IMR-90 (cell line): ENCODE data around the gene CLSTN3. TPM values are rescaled to one million over a fixed set of nuclear protein-coding genes. Genes with fewer than 3 reads are reported as not detected.
A peak's percentile ranks its signal among the peaks of the same experiment; 100 is the strongest.

Experiments
- ATAC-seq: fragments of 200-7000 bp; cut with Tn5 transposase; 2 replicates; pipeline ENCODE4 v1.9.1; 2020; ENCODE audit warnings: low read depth, mild to moderate bottlenecking, moderate library complexity
- BruUV-seq: library from RNA; stranded (reverse); fragments of 400-500 nt; replicated peaks from 2 replicates; lab custom pipeline; 2021; lab: Mats Ljungman, UMichigan
- CTCF ChIA-PET: fragments of 300-600 bp; formaldehyde crosslinking; extraction: SDS; loops from one replicate; lab custom pipeline; 2021; ENCODE audit warnings: antibody characterized with exemption; lab: Yijun Ruan, JAX
- POLR2A ChIA-PET: fragments of 300-600 bp; sonication (Branson Sonifier 250); formaldehyde crosslinking; loops from one replicate; lab custom pipeline; 2022; ENCODE audit warnings: antibody characterized with exemption; ENCODE audit not compliant: unreplicated experiment; lab: Charles Lee
- DNase-seq: peaks from one replicate; pipeline ENCODE4 v3.0.0; 2013
- H2AFZ ChIP-seq: replicated peaks from 2 replicates; pipeline ENCODE3; 2013; ENCODE audit warnings: low read length, mild to moderate bottlenecking; ENCODE audit not compliant: poor library complexity
- H2AK5ac ChIP-seq: 2 replicates; pipeline ENCODE4 v1.6.1; 2013; ENCODE audit warnings: low read depth, low read length, inconsistent platforms
- H2AK9ac ChIP-seq: replicated peaks from 2 replicates; pipeline ENCODE3; 2013; ENCODE audit warnings: mild to moderate bottlenecking, low read depth, low read length, moderate library complexity; ENCODE audit not compliant: poor library complexity
- H2BK120ac ChIP-seq: 2 replicates; pipeline ENCODE4 v1.6.1; 2013; ENCODE audit warnings: low read depth, low read length, inconsistent platforms
- H2BK15ac ChIP-seq: 3 replicates; pipeline ENCODE4 v1.6.1; 2013; ENCODE audit warnings: low read depth, low read length, inconsistent platforms
- H2BK20ac ChIP-seq: 2 replicates; pipeline ENCODE4 v1.6.1; 2013; ENCODE audit warnings: low read depth, mild to moderate bottlenecking, inconsistent platforms, low read length, moderate library complexity
- H2BK5ac ChIP-seq: 2 replicates; pipeline ENCODE4 v1.6.1; 2013; ENCODE audit warnings: mild to moderate bottlenecking, low read depth, low read length, inconsistent platforms; ENCODE audit not compliant: poor library complexity, severe bottlenecking
- H3K14ac ChIP-seq: replicated peaks from 2 replicates; pipeline ENCODE4 v1.6.1; 2013; ENCODE audit warnings: low read depth, low read length, inconsistent platforms
- H3K18ac ChIP-seq: 2 replicates; pipeline ENCODE4 v1.6.1; 2013; ENCODE audit warnings: low read depth, low read length, control low read depth
- H3K23ac ChIP-seq: 2 replicates; pipeline ENCODE4 v1.6.1; 2013; ENCODE audit warnings: low read depth, low read length, inconsistent platforms
- H3K27ac ChIP-seq: 2 replicates; pipeline ENCODE4 v1.5.1; 2013; ENCODE audit warnings: mild to moderate bottlenecking, control low read depth, low read length; ENCODE audit not compliant: insufficient read depth
- H3K27me3 ChIP-seq: 2 replicates; pipeline ENCODE4 v1.6.1; 2013; ENCODE audit warnings: low read length; ENCODE audit not compliant: control insufficient read depth, insufficient read depth
- H3K36me3 ChIP-seq: 2 replicates; pipeline ENCODE4 v1.6.1; 2013; ENCODE audit warnings: low read length, mixed read lengths; ENCODE audit not compliant: control insufficient read depth, insufficient read depth
- H3K4ac ChIP-seq: 2 replicates; pipeline ENCODE4 v1.6.1; 2013; ENCODE audit warnings: low read depth, low read length, inconsistent platforms
- H3K4me1 ChIP-seq: 2 replicates; pipeline ENCODE4 v1.6.1; 2013; ENCODE audit warnings: low read length, mixed read lengths; ENCODE audit not compliant: control insufficient read depth, insufficient read depth
- H3K4me2 ChIP-seq: 2 replicates; pipeline ENCODE4 v1.6.1; 2013; ENCODE audit warnings: low read depth, mild to moderate bottlenecking, control low read depth, low read length, moderate library complexity
- H3K4me3 ChIP-seq: 2 replicates; pipeline ENCODE4 v1.5.1; 2013; ENCODE audit warnings: low read depth, mild to moderate bottlenecking, control low read depth, low read length, moderate library complexity; ENCODE audit not compliant: insufficient read depth
- H3K56ac ChIP-seq: 2 replicates; pipeline ENCODE4 v1.6.1; 2013; ENCODE audit warnings: low read length, inconsistent platforms; ENCODE audit not compliant: insufficient read depth; ENCODE audit errors: extremely low read depth
- H3K79me1 ChIP-seq, 2 experiments: 2 replicates each; pipeline ENCODE4 v1.6.1; 2013; ENCODE audit warnings: low read length in 2 of 2, inconsistent platforms in 1 of 2, low read depth in 1 of 2
- H3K9ac ChIP-seq: 2 replicates; pipeline ENCODE4 v1.6.1; 2013; ENCODE audit warnings: low read depth, low read length, control low read depth
- H3K9me1 ChIP-seq: 2 replicates; pipeline ENCODE4 v1.6.1; 2013; ENCODE audit warnings: low read length, inconsistent platforms; ENCODE audit not compliant: insufficient read depth
- H3K9me3 ChIP-seq: 2 replicates; pipeline ENCODE4 v1.6.1; 2013; ENCODE audit warnings: low read length; ENCODE audit not compliant: control insufficient read depth, insufficient read depth
- H4K20me1 ChIP-seq: 2 replicates; pipeline ENCODE4 v1.6.1; 2013; ENCODE audit warnings: low read length, inconsistent platforms; ENCODE audit not compliant: insufficient read depth
- H4K5ac ChIP-seq: 2 replicates; pipeline ENCODE4 v1.6.1; 2013; ENCODE audit warnings: mild to moderate bottlenecking, low read depth, low read length, control low read depth
- H4K8ac ChIP-seq, 2 experiments: 2 replicates each; pipeline ENCODE4 v1.6.1; 2013; ENCODE audit warnings: low read depth in 2 of 2, low read length in 2 of 2, control low read depth in 1 of 2, inconsistent platforms in 1 of 2
- H4K91ac ChIP-seq: 2 replicates; pipeline ENCODE4 v1.6.1; 2013; ENCODE audit warnings: low read depth, low read length, inconsistent platforms; ENCODE audit not compliant: insufficient read depth
- CHD1 ChIP-seq: IDR thresholded peaks from 2 replicates; pipeline ENCODE4 v1.6.1; 2012; ENCODE audit warnings: low read depth, low read length, improper control_type of control experiment
- CTCF ChIP-seq: conservative IDR thresholded peaks from 2 replicates; pipeline ENCODE4 v1.5.1; 2012; ENCODE audit warnings: mild to moderate bottlenecking, low read depth, low read length, improper control_type of control experiment
- ELK1 ChIP-seq: fragments of 150-350 bp; IDR thresholded peaks from 2 replicates; pipeline ENCODE4 v1.6.1; 2016; ENCODE audit warnings: low read depth, mild to moderate bottlenecking, low read length, moderate library complexity, borderline replicate concordance
- MAZ ChIP-seq: IDR thresholded peaks from 2 replicates; pipeline ENCODE4 v1.6.1; 2012; ENCODE audit warnings: low read depth, mild to moderate bottlenecking, low read length, improper control_type of control experiment, moderate library complexity, borderline replicate concordance
- MXI1 ChIP-seq: IDR thresholded peaks from 2 replicates; pipeline ENCODE4 v1.6.1; 2012; ENCODE audit warnings: low read depth, mild to moderate bottlenecking, low read length, moderate library complexity, borderline replicate concordance
- NFE2L2 ChIP-seq: fragments of 150-350 bp; IDR thresholded peaks from 2 replicates; pipeline ENCODE4 v1.6.1; 2016; ENCODE audit warnings: low read depth, mild to moderate bottlenecking, low read length
- RAD21 ChIP-seq: IDR thresholded peaks from 2 replicates; pipeline ENCODE4 v1.6.1; 2012; ENCODE audit warnings: low read length, improper control_type of control experiment
- RCOR1 ChIP-seq: IDR thresholded peaks from 2 replicates; pipeline ENCODE4 v1.6.1; 2012; ENCODE audit warnings: mild to moderate bottlenecking, low read length, improper control_type of control experiment; ENCODE audit not compliant: insufficient replicate concordance
- RFX5 ChIP-seq: IDR thresholded peaks from 2 replicates; pipeline ENCODE4 v1.8.0; 2012; ENCODE audit warnings: low read depth, mild to moderate bottlenecking, low read length, moderate library complexity
- WGBS, 2 experiments: methylation state at CpG; one replicate each; pipeline versions ENCODE4 v1.1.5 to v1.1.7; 2013; ENCODE audit warnings: missing lambda C conversion rate in 2 of 2; ENCODE audit not compliant: insufficient read length in 1 of 2; ENCODE audit errors: extremely low coverage in 2 of 2; 5-methylcytosine and 5-hydroxymethylcytosine counted together
- dilution Hi-C: fragments of 300-500 bp; cut with HindIII; formaldehyde crosslinking; loops from one replicate; pipeline ENCODE4 v1.14.3; 2018; ENCODE audit warnings: low sequenced_read_pairs; ENCODE audit not compliant: unreplicated experiment
- in situ Hi-C: fragments of 300-500 bp; cut with MboI; formaldehyde crosslinking; loops from 3 replicates; pipeline ENCODE4 v1.14.3; 2019; ENCODE audit warnings: low sequenced_read_pairs, inconsistent platforms, mixed read lengths
- intact Hi-C: fragments of 100-400 bp; cut with micrococcal nuclease; formaldehyde crosslinking; loops from 2 replicates; pipeline ENCODE4 v1.10.0; 2022
- polyA plus RNA-seq, 3 experiments: library from polyadenylated mRNA; depleted of rRNA; stranded (reverse); fragments of >200 nt; gene quantifications; 2 replicates each; pipeline ENCODE4 v1.2.3, GENCODE V29; 2012; ENCODE audit warnings: low replicate concordance in 1 of 3
- total RNA-seq: library from RNA; depleted of rRNA; stranded (reverse); fragments of >200 nt; gene quantifications from 2 replicates; pipeline ENCODE4 v1.2.3, GENCODE V29; 2012

Gene CLSTN3
- total and polyA plus RNA-seq, 2 of the 4 experiments (the other 2 are of a cell fraction) = 4.1 to 16.4 TPM

DNA sequence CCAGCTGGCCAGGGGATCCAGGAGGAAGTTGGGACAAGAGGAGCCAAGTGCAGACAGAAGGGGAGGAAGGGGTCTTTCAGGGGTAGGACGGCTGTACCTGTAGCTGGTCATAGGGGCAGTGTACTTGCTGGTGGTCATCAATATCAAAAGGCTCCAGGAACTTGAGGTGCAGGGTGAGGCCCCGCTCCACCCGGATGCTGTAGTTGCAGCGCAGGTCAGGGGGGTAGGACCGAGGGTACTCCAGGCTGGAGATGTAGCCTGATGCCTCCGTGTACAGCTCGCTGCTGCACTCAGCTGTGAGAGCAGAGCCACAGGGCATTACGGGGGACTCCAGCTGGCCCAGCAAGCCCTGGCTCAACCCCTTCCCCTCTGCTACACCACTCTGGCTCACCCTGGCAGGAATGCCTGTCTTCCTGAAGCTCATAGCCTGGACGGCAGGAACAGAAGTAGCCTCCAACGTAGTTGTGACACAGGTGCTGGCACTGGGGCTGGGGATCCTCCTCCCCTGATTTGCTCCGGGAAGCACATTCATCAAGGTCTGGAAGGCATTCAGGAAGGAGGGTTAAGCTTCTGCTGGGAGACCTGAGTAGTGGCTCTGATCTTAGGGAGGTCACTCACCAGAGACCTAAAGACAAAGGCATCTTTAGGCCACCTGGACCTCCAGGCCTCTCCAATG is 40.8 kb upstream of the CLSTN3 start:
- H3K9me3 ChIP-seq = no peaks in the 10 kb centered on the region
- TSS peak; percentile 98 for BruUV-seq
- H3K4ac ChIP-seq = no peak overlapping the region
- no peak overlapping the region for H3K56ac ChIP-seq
- H3K4me3 ChIP-seq = no peak overlapping the region
- H3K9me1 ChIP-seq = peaks cover 24% of the 10 kb centered on the region
- ChIA-PET POLR2A (no interaction called here), CTCF (interaction anchor here (1.1 kb wide), 1 partner anchor 29 kb away, joined by 4 read pairs; the partner anchor contains the start of gene C1S)
- in situ Hi-C loops = no loop called here
- no peaks in the 10 kb centered on the region for H3K27me3 ChIP-seq
- H4K20me1 ChIP-seq = no peaks in the 10 kb centered on the region
- no peak overlapping the region for H2BK20ac ChIP-seq
- H3K36me3 ChIP-seq = peaks cover 59% of the 10 kb centered on the region
- ATAC-seq = no peak
- peaks cover 13 to 28% of the 10 kb centered on the region in 2 experiments; a peak in 3 of 4 replicates for H3K79me1 ChIP-seq
- peaks cover 26% of the 10 kb centered on the region for H3K4me1 ChIP-seq
- H3K9ac ChIP-seq = no peak overlapping the region
- H2AK9ac ChIP-seq = no peak overlapping the region
- no peak overlapping the region for H2BK120ac ChIP-seq
- no peak overlapping the region for H4K8ac ChIP-seq
- H3K23ac ChIP-seq = no peak overlapping the region
- H3K27ac ChIP-seq = no peak overlapping the region
- DNase-seq = no peak
- no peak overlapping the region for H2AK5ac ChIP-seq
- no peak overlapping the region for H2BK15ac ChIP-seq
- no peak overlapping the region for H3K14ac ChIP-seq
- H3K18ac ChIP-seq = no peak overlapping the region
- 93% methylated on average over 7 of the region's 11 CpGs; no CpG with 5 or more reads in 1 of the 2 experiments for WGBS, 2 experiments
- no peak overlapping the region for H3K4me2 ChIP-seq
- H2BK5ac ChIP-seq = no peak overlapping the region
- no peak overlapping the region for H4K5ac ChIP-seq
- no peak overlapping the region for H2AFZ ChIP-seq
- no peak overlapping the region for H4K91ac ChIP-seq
- TF ChIP-seq ELK1 = no peak
- no peak for TF ChIP-seq RCOR1
- TF ChIP-seq CTCF = no peak
- no peak for TF ChIP-seq NFE2L2
- no peak for TF ChIP-seq MAZ
- TF ChIP-seq RFX5 = no peak
- TF ChIP-seq MXI1 = no peak
- no peak for TF ChIP-seq CHD1
- TF ChIP-seq RAD21 = no peak
- dilution Hi-C loops = no loop called here
- intact Hi-C loops = no loop called here
